Measurements from ENCODE around the gene MRPL52. TPM values are rescaled to one million over a fixed set of nuclear protein-coding genes. Genes with fewer than 3 reads are reported as not detected.
A peak's percentile ranks its signal among the peaks of the same experiment; 100 is the strongest.

The MRPL52 gene
- total RNA-seq, 4 donors from 2014 or later = 27.0 to 64.5 (median 37.2) TPM

DNA sequence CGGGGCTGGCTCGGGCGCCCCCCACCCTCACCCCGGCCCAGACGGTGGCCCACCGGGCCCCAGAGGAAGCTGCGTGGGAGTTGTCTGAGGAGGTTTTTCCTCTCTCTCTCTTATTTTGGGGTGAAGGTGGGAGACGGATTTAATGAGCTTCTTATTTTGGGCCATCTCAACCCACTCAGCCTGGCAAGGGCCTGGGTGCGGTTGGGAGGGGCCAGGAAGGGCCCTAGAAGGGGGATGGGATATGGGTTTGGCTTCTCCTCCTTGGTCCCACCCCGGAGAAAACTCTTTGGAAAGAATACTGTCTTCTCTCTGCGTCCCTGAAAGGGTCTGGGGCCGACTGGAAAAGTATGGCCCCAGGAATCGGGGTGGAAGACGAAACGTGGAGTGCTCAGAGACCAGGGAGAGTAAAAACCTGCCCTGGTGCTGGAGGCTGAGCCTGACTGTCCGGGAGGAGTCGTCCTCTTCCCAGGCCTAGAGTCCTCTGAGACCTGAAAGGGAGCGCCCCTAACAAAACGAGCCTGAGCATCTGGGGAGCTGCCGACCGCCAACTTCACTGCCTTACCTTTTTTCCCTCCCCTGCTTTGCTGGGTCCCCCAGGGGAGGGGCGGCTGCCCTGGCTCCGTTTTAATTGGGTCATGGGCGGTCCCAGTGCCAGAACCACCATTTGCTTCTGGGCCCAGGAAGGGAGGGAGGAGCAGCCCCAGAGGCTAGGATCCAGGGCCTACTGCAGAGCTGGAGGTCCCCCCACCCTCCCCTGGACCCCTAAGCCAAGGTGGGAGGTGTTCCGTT is 8.3 kb downstream of the MRPL52 start:
- intact Hi-C loops (cut with DNase I) = loop anchor here (2.0 kb wide), 1 partner anchor 13 kb away; no protein-coding TSS in a partner anchor
- H3K27me3 ChIP-seq = no peaks in the 10 kb centered on the region
- H3K36me3 ChIP-seq = peaks cover 24 to 46% (median 41%) of the 10 kb centered on the region in 4 donors
- H3K9me3 ChIP-seq = no peaks in the 10 kb centered on the region
- H3K4me3 ChIP-seq = peak overlapping the region; percentile 84 to 94 (median 90)
- TF ChIP-seq CTCF (IDR thresholded peaks at IDR 0.05) = no peak
- peak; percentile 46 to 84 for TF ChIP-seq POLR2AphosphoS5 (IDR thresholded peaks at IDR 0.05)
- peak; percentile 45 for TF ChIP-seq POLR2A (IDR thresholded peaks at IDR 0.05; ENCODE audit: low read depth)
- WGBS = 19% methylated on average over 14 of the region's 25 CpGs
- peak overlapping the region; percentile 93 to 97 (median 95) for H3K27ac ChIP-seq (replicated peaks in 1 of 4)
- DNase-seq (ENCODE audit: extremely low spot score) = no peak
- H3K4me1 ChIP-seq = peaks cover 24 to 65% (median 59%) of the 10 kb centered on the region in 4 donors

GRCh38 chr14:22838631-22839041 is 8.9 kb downstream of the MRPL52 start:
- Histone ChIP-seq H3K4me3 (peak overlapping the region; percentile 84 to 94 (median 90)), H3K36me3 (peaks cover 29 to 48% (median 42%) of the 10 kb centered on the region in 4 donors), H3K4me1 (peaks cover 24 to 67% (median 64%) of the 10 kb centered on the region in 4 donors), H3K9me3 (no peaks in the 10 kb centered on the region), H3K27me3 (no peaks in the 10 kb centered on the region), H3K27ac (replicated peaks in 1 of 4) (peak overlapping the region; percentile 93 to 97 (median 95))
- no peak for DNase-seq (ENCODE audit: extremely low spot score)
- TF ChIP-seq POLR2A (IDR thresholded peaks at IDR 0.05; ENCODE audit: low read depth) (no peak), EP300 (IDR thresholded peaks at IDR 0.05) (no peak), POLR2AphosphoS5 (IDR thresholded peaks at IDR 0.05) (no peak), CTCF (IDR thresholded peaks at IDR 0.05) (no peak)
- WGBS = 14% methylated on average over 6 of the region's 6 CpGs
- intact Hi-C loops (cut with DNase I) = no loop called here

GRCh38 chr14:22839159-22839779 is 9.6 kb downstream of the MRPL52 start:
- no peak for TF ChIP-seq EP300 (IDR thresholded peaks at IDR 0.05)
- TF ChIP-seq POLR2AphosphoS5 (IDR thresholded peaks at IDR 0.05) = peak in 1 of 2 donors; percentile 62
- no peak for TF ChIP-seq POLR2A (IDR thresholded peaks at IDR 0.05; ENCODE audit: low read depth)
- TF ChIP-seq CTCF (IDR thresholded peaks at IDR 0.05) = no peak
- Histone ChIP-seq H3K4me3 (peak overlapping the region; percentile 84 to 94 (median 90)), H3K4me1 (peaks cover 24 to 69% (median 68%) of the 10 kb centered on the region in 4 donors), H3K27ac (replicated peaks in 1 of 4) (peak overlapping the region; percentile 93 to 97 (median 95)), H3K36me3 (peaks cover 29 to 48% (median 42%) of the 10 kb centered on the region in 4 donors), H3K9me3 (no peaks in the 10 kb centered on the region), H3K27me3 (no peaks in the 10 kb centered on the region)
- intact Hi-C loops (cut with DNase I) = no loop called here
- WGBS = 37% methylated on average over 4 of the region's 6 CpGs
- no peak for DNase-seq (ENCODE audit: extremely low spot score)

DNA sequence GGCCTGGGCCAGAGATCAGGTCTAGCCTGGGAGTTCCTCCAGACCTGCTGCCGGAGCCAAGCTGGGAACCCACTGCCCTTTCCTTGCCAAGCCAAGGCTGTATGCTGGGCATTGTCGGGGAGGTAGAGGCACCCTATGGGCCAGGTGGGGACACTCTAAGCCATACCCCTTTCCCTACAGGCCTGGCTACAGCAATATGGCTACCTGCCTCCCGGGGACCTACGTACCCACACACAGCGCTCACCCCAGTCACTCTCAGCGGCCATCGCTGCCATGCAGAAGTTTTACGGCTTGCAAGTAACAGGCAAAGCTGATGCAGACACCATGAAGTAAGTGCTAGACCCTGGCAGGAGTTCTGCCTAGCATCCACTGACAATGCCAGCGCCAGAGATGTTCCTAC is 11.6 kb downstream of the MRPL52 start:
- no peak overlapping the region for H3K4me3 ChIP-seq
- DNase-seq (ENCODE audit: extremely low spot score) = no peak
- H3K4me1 ChIP-seq = peaks cover 24 to 81% (median 78%) of the 10 kb centered on the region in 4 donors
- intact Hi-C loops (cut with DNase I) = no loop called here
- 94% methylated on average over 1 of the region's 9 CpGs for WGBS
- peak overlapping the region; percentile 15 to 97 (median 44) for H3K27ac ChIP-seq (replicated peaks in 1 of 4)
- peaks cover 46 to 58% (median 55%) of the 10 kb centered on the region in 4 donors for H3K36me3 ChIP-seq
- no peaks in the 10 kb centered on the region for H3K9me3 ChIP-seq
- no peak for TF ChIP-seq POLR2A (IDR thresholded peaks at IDR 0.05; ENCODE audit: low read depth)
- no peak for TF ChIP-seq POLR2AphosphoS5 (IDR thresholded peaks at IDR 0.05)
- TF ChIP-seq EP300 (IDR thresholded peaks at IDR 0.05) = no peak
- TF ChIP-seq CTCF (IDR thresholded peaks at IDR 0.05) = no peak
- H3K27me3 ChIP-seq = no peaks in the 10 kb centered on the region

All from esophagus muscularis mucosa (tissue), 4 donors.